Duodenal mucosa (tissue), 2 donors: ENCODE results near the gene MOSMO.

ENCODE experiments used
- H3K27ac ChIP-seq: one replicate; pipeline ENCODE4 v1.7.0; 2013; ENCODE audit warnings: low read depth, low read length
- H3K27me3 ChIP-seq, 2 donors: one replicate each; pipeline ENCODE4 v1.7.0; 2013; ENCODE audit warnings: low read length in 2 of 2, control low read depth in 1 of 2; ENCODE audit not compliant: insufficient read depth in 2 of 2, control insufficient read depth in 1 of 2
- H3K36me3 ChIP-seq, 2 donors: one replicate each; pipeline ENCODE4 v1.7.0; 2013; ENCODE audit warnings: low read length in 2 of 2, control low read depth in 1 of 2; ENCODE audit not compliant: insufficient read depth in 2 of 2, control insufficient read depth in 1 of 2
- H3K4me1 ChIP-seq, 2 donors: one replicate each; pipeline ENCODE4 v1.7.0; 2013; ENCODE audit warnings: low read length in 2 of 2, control low read depth in 1 of 2; ENCODE audit not compliant: insufficient read depth in 2 of 2, control insufficient read depth in 1 of 2
- H3K4me3 ChIP-seq, 2 donors: one replicate each; pipeline ENCODE4 v1.7.0; 2013; ENCODE audit warnings: low read length in 2 of 2, low read depth in 1 of 2
- H3K9ac ChIP-seq, 2 donors: one replicate each; pipeline ENCODE4 v1.7.0; 2013; ENCODE audit warnings: low read length in 2 of 2, low read depth in 1 of 2
- H3K9me3 ChIP-seq, 2 donors: one replicate each; pipeline ENCODE4 v1.7.0; 2013; ENCODE audit warnings: low read length in 2 of 2, control low read depth in 1 of 2; ENCODE audit not compliant: control insufficient read depth in 1 of 2

Gene MOSMO

GRCh38 chr16:21985524-21985923 lies 22.4 kb upstream of the MOSMO start:
- H3K9ac ChIP-seq: no peak overlapping the region
- no peaks in the 10 kb centered on the region for H3K9me3 ChIP-seq
- peaks cover 21 to 45% of the 10 kb centered on the region in 2 donors for H3K36me3 ChIP-seq
- H3K4me3 ChIP-seq: no peak overlapping the region
- no peaks in the 10 kb centered on the region for H3K27me3 ChIP-seq
- H3K4me1 ChIP-seq: peaks cover 3 to 13% of the 10 kb centered on the region in 2 donors
- H3K27ac ChIP-seq: no peak overlapping the region

- Histone ChIP-seq H3K4me1 (peaks cover 8 to 23% of the 10 kb centered on the region in 2 donors), H3K9me3 (no peaks in the 10 kb centered on the region), H3K27me3 (no peaks in the 10 kb centered on the region), H3K36me3 (peaks cover 13 to 34% of the 10 kb centered on the region in 2 donors), H3K9ac (no peak overlapping the region), H3K4me3 (no peak overlapping the region), H3K27ac (no peak overlapping the region)
Measured at GRCh38 chr16:21986692-21987246, 21.1 kb upstream of the MOSMO start.

GRCh38 chr16:21987498-21987897 lies 20.4 kb upstream of the MOSMO start:
- Histone ChIP-seq H3K36me3 (peaks cover 8 to 27% of the 10 kb centered on the region in 2 donors), H3K9me3 (no peaks in the 10 kb centered on the region), H3K27ac (no peak overlapping the region), H3K27me3 (no peaks in the 10 kb centered on the region), H3K4me3 (no peak overlapping the region), H3K9ac (no peak overlapping the region), H3K4me1 (peaks cover 8 to 23% of the 10 kb centered on the region in 2 donors)

DNA sequence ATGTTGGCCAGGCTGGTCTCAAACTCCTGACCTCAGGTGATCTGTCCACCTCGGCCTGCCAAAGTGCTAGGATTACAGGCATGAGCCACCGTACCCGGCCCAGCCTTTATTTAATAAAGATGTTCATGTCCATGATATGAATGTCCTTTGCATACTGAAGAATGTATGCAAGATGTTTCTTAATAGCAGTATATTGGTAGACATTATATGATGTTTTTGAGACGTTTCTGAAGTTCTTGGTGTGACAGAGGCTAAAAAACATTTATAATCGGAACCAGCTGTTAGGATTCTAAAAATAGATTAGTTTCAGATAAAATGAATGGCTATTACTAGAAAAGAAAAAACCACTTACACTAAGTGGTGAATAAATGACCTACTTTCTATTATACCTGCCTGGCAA lies 18.8 kb upstream of the MOSMO start:
- Histone ChIP-seq H3K27me3 (no peaks in the 10 kb centered on the region), H3K4me3 (no peak overlapping the region), H3K36me3 (peaks cover 0 to 13% of the 10 kb centered on the region in 2 donors), H3K4me1 (peaks cover 8 to 23% of the 10 kb centered on the region in 2 donors), H3K9ac (no peak overlapping the region), H3K9me3 (no peaks in the 10 kb centered on the region), H3K27ac (no peak overlapping the region)

DNA sequence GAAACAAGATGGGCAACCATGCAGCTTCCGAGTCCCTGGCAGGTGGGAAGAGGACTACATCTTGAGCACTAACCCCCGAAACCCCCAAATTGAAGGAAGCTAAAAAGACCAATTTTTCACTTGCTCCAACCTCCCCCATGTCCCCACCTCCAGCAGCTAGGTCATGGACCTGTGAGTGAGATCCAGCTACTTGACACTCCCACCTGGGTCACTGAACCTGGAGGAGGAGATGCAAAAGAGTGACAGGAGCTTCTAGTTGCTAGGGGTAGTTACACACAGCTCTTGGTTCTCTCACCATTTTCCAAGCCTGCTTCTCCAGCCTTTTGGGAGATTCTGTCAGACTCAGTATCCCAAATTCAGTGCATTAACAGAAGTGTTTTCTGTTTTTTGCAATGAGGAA lies 18.2 kb upstream of the MOSMO start:
- Histone ChIP-seq H3K9ac (no peak overlapping the region), H3K4me3 (no peak overlapping the region), H3K27ac (no peak overlapping the region), H3K27me3 (no peaks in the 10 kb centered on the region), H3K4me1 (peaks cover 8 to 23% of the 10 kb centered on the region in 2 donors), H3K36me3 (peaks cover 0 to 6% of the 10 kb centered on the region in 2 donors), H3K9me3 (no peaks in the 10 kb centered on the region)

DNA sequence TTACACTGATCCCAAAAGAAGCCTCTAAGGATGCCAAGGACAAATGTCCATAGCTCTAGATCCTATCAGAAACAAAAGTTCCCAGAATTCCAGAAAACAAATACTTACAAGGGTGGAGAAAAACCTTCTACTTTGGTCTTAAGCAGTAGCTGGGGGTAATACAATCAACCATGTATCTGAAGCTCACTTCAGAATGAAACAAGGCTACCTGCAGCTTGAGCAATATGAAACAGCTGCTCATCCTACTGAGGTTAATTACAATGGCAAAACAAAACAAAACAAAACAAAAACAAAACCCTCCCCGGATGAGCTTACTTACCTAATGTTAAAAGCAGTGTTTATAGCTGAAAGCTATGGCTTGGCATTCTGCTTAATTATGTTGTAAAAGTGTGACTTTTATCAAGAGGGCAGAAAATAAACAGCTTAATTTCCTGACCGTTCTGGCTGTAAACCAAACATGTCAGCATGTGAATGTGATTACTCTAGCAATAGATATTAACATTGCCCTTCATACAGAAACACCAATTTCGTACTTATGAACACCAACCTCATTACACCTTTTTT lies 17.4 kb upstream of the MOSMO start:
- Histone ChIP-seq H3K36me3 (peaks cover 0 to under 1% of the 10 kb centered on the region in 2 donors), H3K9me3 (no peaks in the 10 kb centered on the region), H3K9ac (no peak overlapping the region), H3K4me3 (no peak overlapping the region), H3K27me3 (no peaks in the 10 kb centered on the region), H3K27ac (no peak overlapping the region), H3K4me1 (peaks cover 5 to 20% of the 10 kb centered on the region in 2 donors)

- no peak overlapping the region for H3K27ac ChIP-seq
- H3K27me3 ChIP-seq: no peaks in the 10 kb centered on the region
- H3K9me3 ChIP-seq: no peaks in the 10 kb centered on the region
- H3K4me3 ChIP-seq: no peak overlapping the region
- no peak overlapping the region for H3K9ac ChIP-seq
- no peaks in the 10 kb centered on the region for H3K36me3 ChIP-seq
- peaks cover 5 to 16% of the 10 kb centered on the region in 2 donors for H3K4me1 ChIP-seq
Measured at GRCh38 chr16:21991621-21992020, 16.3 kb upstream of the MOSMO start.

DNA sequence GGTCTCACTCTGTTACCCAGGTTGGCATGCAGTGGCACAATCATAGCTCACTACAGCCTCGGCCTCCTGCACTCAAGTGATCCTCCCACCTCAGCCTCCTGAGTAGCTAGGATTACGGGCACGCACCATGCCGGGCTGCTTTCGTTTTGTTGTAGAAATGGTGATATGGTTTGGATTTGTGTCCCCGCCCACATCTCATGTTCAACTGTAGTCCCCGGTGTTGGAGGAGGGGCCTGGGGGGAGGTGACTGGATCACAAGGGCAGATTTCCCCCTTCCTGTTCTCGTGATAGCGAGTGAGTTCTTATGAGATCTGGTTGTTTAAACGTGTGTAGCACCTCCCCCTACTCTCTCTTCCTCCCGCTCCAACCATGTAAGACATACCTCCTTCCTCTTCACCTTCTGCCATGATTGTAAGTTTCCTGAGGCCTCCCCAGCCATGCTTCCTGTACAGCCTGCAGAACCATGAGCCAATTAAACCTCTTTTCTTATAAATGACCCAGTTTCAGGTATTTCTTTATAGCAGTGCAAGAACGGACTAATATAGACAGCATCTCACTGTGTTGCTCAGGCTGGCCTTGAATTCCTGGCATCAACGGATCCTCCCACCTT lies 12.9 kb upstream of the MOSMO start:
- H3K27me3 ChIP-seq: no peaks in the 10 kb centered on the region
- H3K27ac ChIP-seq: no peak overlapping the region
- peaks cover 12 to 32% of the 10 kb centered on the region in 2 donors for H3K4me1 ChIP-seq
- H3K9me3 ChIP-seq: no peaks in the 10 kb centered on the region
- no peak overlapping the region for H3K9ac ChIP-seq
- no peak overlapping the region for H3K4me3 ChIP-seq
- H3K36me3 ChIP-seq: no peaks in the 10 kb centered on the region

DNA sequence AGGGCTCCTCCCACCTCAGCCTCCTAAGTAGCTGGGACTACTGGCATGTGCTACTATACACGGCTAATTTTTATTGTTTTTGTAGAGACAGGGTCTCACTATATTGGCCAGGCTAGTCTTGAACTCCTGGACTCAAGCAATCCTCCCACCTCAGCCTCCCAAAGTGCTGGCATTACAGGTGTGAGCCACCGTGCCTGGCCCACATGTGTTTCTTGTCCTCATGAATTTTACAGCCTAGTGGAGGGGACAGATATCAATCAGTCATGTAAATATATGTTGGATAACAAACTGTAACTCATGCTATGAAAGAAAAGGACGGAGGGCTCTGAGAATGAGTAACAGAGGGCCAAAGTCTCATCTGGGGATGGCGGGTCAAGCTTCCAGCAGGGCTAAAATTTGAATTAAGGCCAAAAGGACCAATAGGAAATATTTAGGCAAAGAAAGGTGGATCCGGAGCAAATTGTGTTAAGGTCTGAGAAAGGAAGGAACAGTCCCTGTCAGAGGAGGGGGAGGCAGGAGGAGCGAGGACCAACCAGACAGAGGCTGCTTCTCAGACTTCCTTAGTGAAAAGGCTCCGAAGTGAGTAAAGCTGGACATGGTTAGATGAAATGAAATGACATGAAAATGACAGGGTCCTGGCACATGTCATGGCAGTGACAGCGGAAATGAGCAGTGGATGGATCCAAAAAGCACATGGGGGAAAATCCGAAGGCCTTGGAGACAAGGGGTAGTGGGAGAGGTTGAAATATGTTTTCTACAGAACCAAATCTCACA lies 10.8 kb upstream of the MOSMO start:
- H3K9me3 ChIP-seq: no peaks in the 10 kb centered on the region
- no peak overlapping the region for H3K27ac ChIP-seq
- no peak overlapping the region for H3K4me3 ChIP-seq
- H3K27me3 ChIP-seq: no peaks in the 10 kb centered on the region
- peaks cover 7 to 20% of the 10 kb centered on the region in 2 donors for H3K4me1 ChIP-seq
- no peaks in the 10 kb centered on the region for H3K36me3 ChIP-seq
- H3K9ac ChIP-seq: no peak overlapping the region
